Measurements from ENCODE around the gene KNCN. TPM values are rescaled to one million over a fixed set of nuclear protein-coding genes. Genes with fewer than 3 reads are reported as not detected.

The KNCN gene
- total RNA-seq, 1 experiment from 2014 or later: not detected

- Histone ChIP-seq H3K9me3 (ENCODE audit: control insufficient read depth, low read depth, low read length) (no peaks in the 10 kb centered on the region), H3K23me2 (ENCODE audit: insufficient read length, low read depth, low read length, poor library complexity, severe bottlenecking) (no peaks in the 10 kb centered on the region), H4K20me1 (ENCODE audit: control insufficient read depth, insufficient read depth, insufficient read length) (no peaks in the 10 kb centered on the region), H3T11ph (ENCODE audit: low read length) (no peak overlapping the region), H2BK12ac (ENCODE audit: insufficient read length, low read depth, low read length) (no peak overlapping the region), H3K4me2 (ENCODE audit: insufficient read depth, insufficient read length, low read length) (no peak overlapping the region), H3K9ac (ENCODE audit: extremely low read depth, insufficient read length, low read length) (no peak overlapping the region), H3K79me1 (ENCODE audit: insufficient read depth, low read depth, low read length, poor library complexity, severe bottlenecking) (no peaks in the 10 kb centered on the region), H3K56ac (ENCODE audit: insufficient read length, low read depth, low read length) (no peak overlapping the region), H3K14ac (ENCODE audit: insufficient read depth, low read length) (no peak overlapping the region), H3K79me2 (ENCODE audit: insufficient read depth, low read length) (no peaks in the 10 kb centered on the region), H2AFZ (ENCODE audit: low read length) (no peak overlapping the region), H3K27ac (ENCODE audit: insufficient read length, low read depth, low read length) (no peak overlapping the region), H2BK15ac (ENCODE audit: low read depth, low read length) (no peak overlapping the region), H2BK5ac (ENCODE audit: insufficient read length, low read length) (no peak overlapping the region), H2BK120ac (ENCODE audit: low read depth, low read length, poor library complexity, severe bottlenecking) (no peak overlapping the region), H4K91ac (ENCODE audit: insufficient read length, low read depth, low read length) (no peak overlapping the region), H4K8ac (replicated peaks; ENCODE audit: insufficient read length, low read depth, low read length) (no peak overlapping the region), H2BK20ac (ENCODE audit: low read depth, low read length, poor library complexity, severe bottlenecking) (no peak overlapping the region), H3K27me3 (ENCODE audit: insufficient read depth, low read length) (no peaks in the 10 kb centered on the region), H4K5ac (ENCODE audit: insufficient read length, low read depth, low read length) (no peak overlapping the region), H3K23ac (ENCODE audit: insufficient read length, low read depth, low read length) (no peak overlapping the region), H3K4ac (ENCODE audit: low read depth, low read length) (no peak overlapping the region), H3K18ac (ENCODE audit: insufficient read length, low read depth, low read length) (no peak overlapping the region), H2AK5ac (ENCODE audit: insufficient read length, low read length) (no peak overlapping the region), H3K4me1 (ENCODE audit: insufficient read depth, low read length) (0 out of 2 replicates have a peak, but pooled peaks cover 2% of the 10 kb centered on the region)
- Mint-ChIP-seq H3K4me1 (peaks cover 7 to 18% of the 10 kb centered on the region in 2 experiments), H3K4me3 (no peak overlapping the region), H3K36me3 (ENCODE audit: insufficient read depth in 1 of 3, low read depth in 3 of 3) (peaks cover 0 to 4% (median 0%) of the 10 kb centered on the region in 3 experiments; a peak in 1 of 7 replicates), H3K27me3 (ENCODE audit: low read depth) (peaks cover 7% of the 10 kb centered on the region), H3K27ac (no peak overlapping the region), H3K9me3 (no peaks in the 10 kb centered on the region)
- TF ChIP-seq CTCF (conservative IDR thresholded peaks at IDR 0.05): no peak
- no peak for DNase-seq
- no CpG with 5 or more reads among the region's 5 CpGs for WGBS (ENCODE audit: extremely low coverage, insufficient read length, low lambda C conversion rate)
These were observed 6.0 kb upstream of the KNCN start for GRCh38 chr1:46557403-46557802.
